MM.1S (cell line): ENCODE results near the gene DYNC1I1.

ENCODE experiments used
- DNase-seq: peaks from one replicate; pipeline ENCODE4 v3.0.0-alpha.2; 2015
- H2AFZ ChIP-seq: fragments of 300-600 bp; sonication (generic); 2 replicates; pipeline ENCODE4 v1.6.0; 2016; ENCODE audit warnings: antibody characterized with exemption, low read length
- H3F3A ChIP-seq: fragments of 300-600 bp; sonication (generic); 2 replicates; pipeline ENCODE4 v1.6.1; 2016; ENCODE audit warnings: mild to moderate bottlenecking, antibody characterized with exemption, low read length, moderate library complexity, mixed read lengths; ENCODE audit not compliant: insufficient read depth
- H3K27ac ChIP-seq: fragments of 300-600 bp; sonication (generic); 2 replicates; pipeline ENCODE4 v1.5.1; 2016; ENCODE audit warnings: mild to moderate bottlenecking, low read length
- H3K27me3 ChIP-seq: fragments of 300-600 bp; sonication (generic); replicated peaks from 2 replicates; pipeline ENCODE4 v1.6.0; 2016; ENCODE audit warnings: low read length; ENCODE audit not compliant: insufficient read depth
- H3K36me3 ChIP-seq: fragments of 300-600 bp; sonication (generic); replicated peaks from 2 replicates; pipeline ENCODE4 v1.6.1; 2016; ENCODE audit warnings: mild to moderate bottlenecking, low read length, mixed read lengths; ENCODE audit not compliant: insufficient read depth
- H3K4me1 ChIP-seq: fragments of 300-600 bp; sonication (generic); 2 replicates; pipeline ENCODE4 v1.6.1; 2016; ENCODE audit warnings: low read length, mixed read lengths
- H3K4me2 ChIP-seq: fragments of 300-600 bp; sonication (generic); 2 replicates; pipeline ENCODE4 v1.6.0; 2016; ENCODE audit warnings: low read depth, low read length
- H3K4me3 ChIP-seq: fragments of 300-600 bp; sonication (generic); 2 replicates; pipeline ENCODE4 v1.5.1; 2016; ENCODE audit warnings: low read length, mixed read lengths
- H3K79me2 ChIP-seq: fragments of 300-600 bp; sonication (generic); 2 replicates; pipeline ENCODE4 v1.6.1; 2016; ENCODE audit warnings: mixed run types, low read length, mixed read lengths
- H3K9ac ChIP-seq: fragments of 300-600 bp; sonication (generic); 2 replicates; pipeline ENCODE4 v1.6.1; 2016; ENCODE audit warnings: low read length, mixed read lengths
- H3K9me2 ChIP-seq: fragments of 300-600 bp; sonication (generic); replicated peaks from 2 replicates; pipeline ENCODE4 v1.6.1; 2016; ENCODE audit warnings: mild to moderate bottlenecking, low read length, mixed read lengths; ENCODE audit not compliant: insufficient read depth
- H3K9me3 ChIP-seq: fragments of 300-600 bp; sonication (generic); replicated peaks from 2 replicates; pipeline ENCODE4 v1.6.1; 2016; ENCODE audit warnings: mild to moderate bottlenecking, low read length, mixed read lengths; ENCODE audit not compliant: insufficient read depth
- H4K20me1 ChIP-seq: fragments of 300-600 bp; sonication (generic); 2 replicates; pipeline ENCODE4 v1.6.1; 2016; ENCODE audit warnings: mild to moderate bottlenecking, low read length, moderate library complexity, mixed read lengths; ENCODE audit not compliant: insufficient read depth
- EZH2 ChIP-seq: fragments of 300-600 bp; sonication (generic); optimal IDR thresholded peaks from 2 replicates; pipeline ENCODE3; 2017; ENCODE audit warnings: low read depth, mild to moderate bottlenecking, antibody characterized with exemption, low read length, mixed read lengths
- EZH2phosphoT487 ChIP-seq: fragments of 300-600 bp; sonication (generic); IDR thresholded peaks from 2 replicates; pipeline ENCODE4 v1.6.1; 2018; ENCODE audit warnings: antibody characterized with exemption, low read length
- TF ChIP-seq, protein P1 (sequence below): fragments of 300-600 bp; sonication (generic); IDR thresholded peaks from 2 replicates; pipeline ENCODE4 v1.5.1; 2016; ENCODE audit warnings: antibody characterized with exemption, low read length, mixed read lengths

DYNC1I1 gene

DNA sequence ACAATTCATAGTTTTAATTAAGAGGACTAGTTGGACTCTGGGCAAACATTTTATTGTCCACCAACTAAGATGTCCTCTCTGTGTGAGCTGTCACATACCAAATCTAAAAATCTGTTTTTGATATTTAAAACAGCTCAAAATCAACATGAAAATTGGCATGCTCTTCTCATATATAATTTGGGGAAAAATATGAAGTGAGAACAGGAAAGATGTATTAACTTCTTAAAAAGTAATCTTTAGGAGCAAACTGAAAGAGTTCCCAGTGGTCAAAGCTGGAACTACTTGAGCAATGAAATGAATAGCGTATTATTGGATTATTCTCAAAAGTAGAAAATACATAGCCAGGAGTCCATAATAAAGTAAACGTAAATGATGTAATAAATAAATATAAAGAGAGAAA lies 147.2 kb downstream of the DYNC1I1 start:
- TF ChIP-seq EZH2 (no peak), EZH2phosphoT487 (no peak)
- TF ChIP-seq, protein P1, sequence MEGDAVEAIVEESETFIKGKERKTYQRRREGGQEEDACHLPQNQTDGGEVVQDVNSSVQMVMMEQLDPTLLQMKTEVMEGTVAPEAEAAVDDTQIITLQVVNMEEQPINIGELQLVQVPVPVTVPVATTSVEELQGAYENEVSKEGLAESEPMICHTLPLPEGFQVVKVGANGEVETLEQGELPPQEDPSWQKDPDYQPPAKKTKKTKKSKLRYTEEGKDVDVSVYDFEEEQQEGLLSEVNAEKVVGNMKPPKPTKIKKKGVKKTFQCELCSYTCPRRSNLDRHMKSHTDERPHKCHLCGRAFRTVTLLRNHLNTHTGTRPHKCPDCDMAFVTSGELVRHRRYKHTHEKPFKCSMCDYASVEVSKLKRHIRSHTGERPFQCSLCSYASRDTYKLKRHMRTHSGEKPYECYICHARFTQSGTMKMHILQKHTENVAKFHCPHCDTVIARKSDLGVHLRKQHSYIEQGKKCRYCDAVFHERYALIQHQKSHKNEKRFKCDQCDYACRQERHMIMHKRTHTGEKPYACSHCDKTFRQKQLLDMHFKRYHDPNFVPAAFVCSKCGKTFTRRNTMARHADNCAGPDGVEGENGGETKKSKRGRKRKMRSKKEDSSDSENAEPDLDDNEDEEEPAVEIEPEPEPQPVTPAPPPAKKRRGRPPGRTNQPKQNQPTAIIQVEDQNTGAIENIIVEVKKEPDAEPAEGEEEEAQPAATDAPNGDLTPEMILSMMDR: no peak; the same call in 1 of the 2 replicates
- no peaks in the 10 kb centered on the region for H3K36me3 ChIP-seq
- no peaks in the 10 kb centered on the region for H4K20me1 ChIP-seq
- no peaks in the 10 kb centered on the region for H3F3A ChIP-seq
- H2AFZ ChIP-seq: no peak overlapping the region
- H3K9me2 ChIP-seq: no peaks in the 10 kb centered on the region
- H3K27me3 ChIP-seq: no peaks in the 10 kb centered on the region; the same call in 1 of the 2 replicates
- no peaks in the 10 kb centered on the region for H3K9me3 ChIP-seq
- no peaks in the 10 kb centered on the region for H3K4me1 ChIP-seq
- H3K79me2 ChIP-seq: no peaks in the 10 kb centered on the region
- no peak for DNase-seq
- H3K4me2 ChIP-seq: no peak overlapping the region
- no peak overlapping the region for H3K27ac ChIP-seq
- no peak overlapping the region for H3K4me3 ChIP-seq
- no peak overlapping the region for H3K9ac ChIP-seq

DNA sequence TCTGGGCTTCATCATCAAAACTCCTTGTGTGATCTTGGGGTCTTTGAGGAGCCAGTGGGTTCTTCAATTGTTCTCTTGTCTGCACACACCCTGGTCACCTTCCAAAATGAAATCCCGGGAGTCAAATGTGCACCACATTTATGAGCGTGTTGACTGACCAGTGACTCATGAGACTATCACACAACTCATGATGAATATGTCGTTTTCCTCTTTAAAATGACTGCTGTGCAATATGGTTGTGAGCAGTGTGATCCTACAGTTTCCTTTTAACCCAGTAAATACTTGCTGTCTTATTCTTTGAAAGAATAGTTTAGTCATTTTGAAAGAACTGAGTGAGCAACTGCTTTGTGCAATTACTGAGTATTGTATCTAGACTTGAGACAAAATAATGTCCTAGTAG lies 149.2 kb downstream of the DYNC1I1 start:
- no peak overlapping the region for H3K9ac ChIP-seq
- H3K4me3 ChIP-seq: no peak overlapping the region
- H2AFZ ChIP-seq: no peak overlapping the region
- TF ChIP-seq, protein P1: no peak
- TF ChIP-seq EZH2 (no peak), EZH2phosphoT487 (no peak)
- H3K4me2 ChIP-seq: no peak overlapping the region
- H3K9me2 ChIP-seq: no peaks in the 10 kb centered on the region
- H3K79me2 ChIP-seq: no peaks in the 10 kb centered on the region
- H3K27me3 ChIP-seq: no peaks in the 10 kb centered on the region; the same call in 1 of the 2 replicates
- H3K9me3 ChIP-seq: no peaks in the 10 kb centered on the region
- no peaks in the 10 kb centered on the region for H3K4me1 ChIP-seq
- no peak overlapping the region for H3K27ac ChIP-seq
- no peaks in the 10 kb centered on the region for H4K20me1 ChIP-seq
- no peak for DNase-seq
- no peaks in the 10 kb centered on the region for H3F3A ChIP-seq
- H3K36me3 ChIP-seq: no peaks in the 10 kb centered on the region

DNA sequence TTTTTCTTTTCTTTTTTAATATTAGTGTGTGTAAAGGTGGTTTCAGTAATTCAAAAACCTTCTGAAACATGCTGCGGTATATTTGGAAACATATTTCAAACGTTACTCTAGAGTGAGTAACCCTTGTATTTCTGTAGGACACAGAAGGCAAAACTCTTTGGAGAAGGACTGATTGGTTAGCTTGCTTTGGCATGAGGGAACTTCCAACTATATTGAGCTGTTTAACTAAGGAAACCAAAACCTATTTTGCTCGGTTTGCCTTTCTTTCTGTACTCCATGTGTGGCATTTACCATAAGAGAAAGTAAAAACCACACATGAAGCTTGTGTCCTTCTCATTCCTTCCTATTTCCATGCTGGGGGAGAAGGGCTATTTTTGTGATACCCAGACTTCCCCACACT lies 149.8 kb downstream of the DYNC1I1 start:
- Histone ChIP-seq H3K4me3 (no peak overlapping the region), H3K79me2 (no peaks in the 10 kb centered on the region), H3K4me2 (peak overlapping the region; percentile 3; the same call in 1 of the 2 replicates), H2AFZ (no peak overlapping the region), H3K36me3 (no peaks in the 10 kb centered on the region), H3K9ac (no peak overlapping the region), H3K27ac (no peak overlapping the region), H3K9me3 (no peaks in the 10 kb centered on the region), H3K27me3 (no peaks in the 10 kb centered on the region; the same call in 1 of the 2 replicates), H3F3A (no peaks in the 10 kb centered on the region), H3K9me2 (no peaks in the 10 kb centered on the region), H4K20me1 (no peaks in the 10 kb centered on the region), H3K4me1 (no peaks in the 10 kb centered on the region)
- DNase-seq: no peak
- TF ChIP-seq EZH2 (no peak), EZH2phosphoT487 (no peak)
- TF ChIP-seq, protein P1: no peak
